OCI-LY7 (cell line): ENCODE results near the gene OR6C74. TPM values are rescaled to one million over a fixed set of nuclear protein-coding genes. Genes with fewer than 3 reads are reported as not detected.

Source experiments
- BruUV-seq: library from RNA; stranded (reverse); fragments of 400-500 nt; replicated peaks from 2 replicates; lab custom pipeline; 2021; lab: Mats Ljungman, UMichigan
- CTCF ChIA-PET: fragments of 300-600 bp; sonication (Branson Sonifier 250); formaldehyde crosslinking; loops from one replicate; lab custom pipeline; 2022; ENCODE audit warnings: antibody characterized with exemption; ENCODE audit not compliant: unreplicated experiment; lab: Charles Lee
- POLR2A ChIA-PET: fragments of 300-600 bp; sonication (Branson Sonifier 250); formaldehyde crosslinking; loops from one replicate; lab custom pipeline; 2022; ENCODE audit warnings: antibody characterized with exemption; lab: Charles Lee
- DNase-seq: peaks from one replicate; pipeline ENCODE4 v3.0.0-alpha.2; 2015; ENCODE audit warnings: low spot score
- H2AFZ ChIP-seq: fragments of 200-600 bp; sonication (generic), shearing (Covaris generic); 2 replicates; pipeline ENCODE4 v1.6.1; 2014; ENCODE audit warnings: mild to moderate bottlenecking, antibody characterized with exemption, low read length, moderate library complexity
- H3K27ac ChIP-seq: fragments of 200-600 bp; sonication (generic); 2 replicates; pipeline ENCODE4 v1.5.1; 2014; ENCODE audit warnings: mixed run types, low read depth, mild to moderate bottlenecking, moderate library complexity, low read length, inconsistent platforms; ENCODE audit not compliant: poor library complexity, severe bottlenecking
- H3K36me3 ChIP-seq: fragments of 200-600 bp; sonication (generic); 2 replicates; pipeline ENCODE4 v1.6.1; 2014; ENCODE audit warnings: mild to moderate bottlenecking, antibody characterized with exemption, low read length, moderate library complexity, mixed read lengths; ENCODE audit not compliant: insufficient read depth
- H3K4me1 ChIP-seq: fragments of 200-600 bp; sonication (generic); 2 replicates; pipeline ENCODE4 v1.5.1; 2014; ENCODE audit warnings: mild to moderate bottlenecking, low read length; ENCODE audit not compliant: insufficient read depth, poor library complexity, severe bottlenecking
- H3K4me2 ChIP-seq: fragments of 200-600 bp; sonication (generic); 2 replicates; pipeline ENCODE4 v1.6.1; 2014; ENCODE audit warnings: mild to moderate bottlenecking, low read length
- H3K4me3 ChIP-seq: fragments of 200-600 bp; sonication (generic); 2 replicates; pipeline ENCODE4 v1.5.1; 2014; ENCODE audit warnings: mild to moderate bottlenecking, low read depth, low read length; ENCODE audit not compliant: poor library complexity, severe bottlenecking
- H3K79me2 ChIP-seq: fragments of 200-600 bp; sonication (generic); 2 replicates; pipeline ENCODE4 v1.6.1; 2016; ENCODE audit warnings: low read depth, mild to moderate bottlenecking, low read length, moderate library complexity, mixed read lengths; ENCODE audit not compliant: insufficient read depth
- H3K9me2 ChIP-seq: fragments of 200-600 bp; sonication (generic); 2 replicates; pipeline ENCODE4 v1.6.1; 2016; ENCODE audit warnings: mild to moderate bottlenecking, low read length, mixed read lengths; ENCODE audit not compliant: insufficient read depth
- H3K9me3 ChIP-seq: fragments of 200-600 bp; sonication (generic); 2 replicates; pipeline ENCODE4 v1.6.1; 2014; ENCODE audit warnings: mild to moderate bottlenecking, mixed run types, low read length, mixed read lengths
- H4K20me1 ChIP-seq: fragments of 200-600 bp; sonication (generic); 2 replicates; pipeline ENCODE4 v1.6.1; 2014; ENCODE audit warnings: mild to moderate bottlenecking, antibody characterized with exemption, low read length, moderate library complexity, mixed read lengths; ENCODE audit not compliant: insufficient read depth
- EZH2phosphoT487 ChIP-seq: fragments of 200-600 bp; sonication (generic); IDR thresholded peaks from 2 replicates; pipeline ENCODE4 v1.6.1; 2018; ENCODE audit warnings: low read depth, borderline replicate concordance, mild to moderate bottlenecking, mixed run types, antibody characterized with exemption, low read length, moderate library complexity, mixed read lengths
- intact Hi-C: fragments of 100-400 bp; cut with micrococcal nuclease; formaldehyde crosslinking; loops from one replicate; pipeline ENCODE4 v1.10.0; 2022; ENCODE audit not compliant: unreplicated experiment
- total RNA-seq, 2 experiments: library from RNA; depleted of rRNA in 1 of 2; stranded (reverse); fragments of >200 nt in 1 of 2; shearing (Covaris generic) in 1 of 2; gene quantifications; 2 replicates each; pipeline ENCODE4 v1.2.3, GENCODE V29; 2014 to 2022
- TF ChIP-seq, protein P1 (sequence below): fragments of 200-600 bp; sonication (generic); conservative IDR thresholded peaks from 2 replicates; pipeline ENCODE4 v1.5.1; 2014; ENCODE audit warnings: mild to moderate bottlenecking, antibody characterized with exemption, low read length, moderate library complexity, mixed read lengths

OR6C74 gene
- total RNA-seq, 2 experiments from 2014 or later = not detected

DNA sequence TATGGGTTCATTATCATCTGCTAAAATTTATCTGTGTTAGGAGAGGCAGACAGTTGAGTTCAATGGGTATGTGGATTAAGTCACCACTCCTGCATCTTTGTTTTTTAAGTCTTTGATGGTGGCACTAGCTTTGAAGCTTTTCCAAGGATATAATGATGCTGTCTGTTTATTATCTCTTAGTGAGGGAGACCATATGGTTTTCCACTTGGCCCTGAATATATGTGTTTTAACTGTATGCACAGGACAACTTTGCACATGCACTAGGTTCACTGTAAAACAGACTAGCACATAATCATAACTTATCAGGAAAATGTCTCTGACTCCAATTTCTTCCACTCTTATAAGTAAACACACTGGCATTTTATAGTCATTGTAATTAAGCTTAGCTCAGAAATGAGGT, 8.9 kb downstream of the OR6C74 start:
- Histone ChIP-seq H3K4me3 (no peak overlapping the region), H3K79me2 (no peaks in the 10 kb centered on the region), H3K27ac (no peak overlapping the region), H2AFZ (no peak overlapping the region), H3K4me1 (no peaks in the 10 kb centered on the region), H4K20me1 (no peaks in the 10 kb centered on the region), H3K9me3 (no peaks in the 10 kb centered on the region), H3K36me3 (no peaks in the 10 kb centered on the region), H3K4me2 (no peak overlapping the region), H3K9me2 (no peaks in the 10 kb centered on the region)
- no peak for TF ChIP-seq EZH2phosphoT487
- TF ChIP-seq, protein P1, sequence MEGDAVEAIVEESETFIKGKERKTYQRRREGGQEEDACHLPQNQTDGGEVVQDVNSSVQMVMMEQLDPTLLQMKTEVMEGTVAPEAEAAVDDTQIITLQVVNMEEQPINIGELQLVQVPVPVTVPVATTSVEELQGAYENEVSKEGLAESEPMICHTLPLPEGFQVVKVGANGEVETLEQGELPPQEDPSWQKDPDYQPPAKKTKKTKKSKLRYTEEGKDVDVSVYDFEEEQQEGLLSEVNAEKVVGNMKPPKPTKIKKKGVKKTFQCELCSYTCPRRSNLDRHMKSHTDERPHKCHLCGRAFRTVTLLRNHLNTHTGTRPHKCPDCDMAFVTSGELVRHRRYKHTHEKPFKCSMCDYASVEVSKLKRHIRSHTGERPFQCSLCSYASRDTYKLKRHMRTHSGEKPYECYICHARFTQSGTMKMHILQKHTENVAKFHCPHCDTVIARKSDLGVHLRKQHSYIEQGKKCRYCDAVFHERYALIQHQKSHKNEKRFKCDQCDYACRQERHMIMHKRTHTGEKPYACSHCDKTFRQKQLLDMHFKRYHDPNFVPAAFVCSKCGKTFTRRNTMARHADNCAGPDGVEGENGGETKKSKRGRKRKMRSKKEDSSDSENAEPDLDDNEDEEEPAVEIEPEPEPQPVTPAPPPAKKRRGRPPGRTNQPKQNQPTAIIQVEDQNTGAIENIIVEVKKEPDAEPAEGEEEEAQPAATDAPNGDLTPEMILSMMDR = no peak
- ChIA-PET POLR2A (interaction anchor here (0.7 to 1.1 kb wide), 2 partner anchors 12 to 27 kb away, joined by 3 read pairs; no protein-coding TSS in a partner anchor), CTCF (no interaction called here)
- intact Hi-C loops = no loop called here
- no TSS peak for BruUV-seq
- no peak for DNase-seq

DNA sequence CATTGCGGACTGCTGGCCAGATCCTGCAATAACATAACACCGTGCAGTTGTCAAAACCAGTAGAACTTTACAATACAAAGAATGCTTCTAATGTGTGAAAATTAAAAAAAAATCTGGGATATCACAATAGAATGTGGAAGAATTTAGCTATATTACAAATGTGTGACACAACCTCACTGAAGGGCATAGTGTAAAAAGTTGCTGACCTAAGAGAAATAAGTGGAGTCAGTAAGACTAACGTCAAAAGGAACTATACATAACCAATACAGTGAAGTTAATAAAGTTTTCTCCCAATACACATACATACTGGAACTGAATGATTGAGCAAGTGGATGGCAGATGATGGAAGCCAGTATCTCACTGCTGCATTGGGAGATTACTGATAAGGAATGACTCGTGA, 12.4 kb downstream of the OR6C74 start:
- DNase-seq = no peak
- POLR2A ChIA-PET = no interaction called here
- H3K4me1 ChIP-seq = no peaks in the 10 kb centered on the region
- no peak for TF ChIP-seq EZH2phosphoT487
- TF ChIP-seq, protein P1 = no peak
- no TSS peak for BruUV-seq
- no peaks in the 10 kb centered on the region for H3K9me3 ChIP-seq
- intact Hi-C loops = no loop called here
- CTCF ChIA-PET = no interaction called here
- H2AFZ ChIP-seq = no peak overlapping the region
- no peaks in the 10 kb centered on the region for H3K79me2 ChIP-seq
- H3K9me2 ChIP-seq = no peaks in the 10 kb centered on the region
- H3K27ac ChIP-seq = no peak overlapping the region
- H3K36me3 ChIP-seq = no peaks in the 10 kb centered on the region
- H4K20me1 ChIP-seq = no peaks in the 10 kb centered on the region
- H3K4me3 ChIP-seq = no peak overlapping the region
- H3K4me2 ChIP-seq = no peak overlapping the region

DNA sequence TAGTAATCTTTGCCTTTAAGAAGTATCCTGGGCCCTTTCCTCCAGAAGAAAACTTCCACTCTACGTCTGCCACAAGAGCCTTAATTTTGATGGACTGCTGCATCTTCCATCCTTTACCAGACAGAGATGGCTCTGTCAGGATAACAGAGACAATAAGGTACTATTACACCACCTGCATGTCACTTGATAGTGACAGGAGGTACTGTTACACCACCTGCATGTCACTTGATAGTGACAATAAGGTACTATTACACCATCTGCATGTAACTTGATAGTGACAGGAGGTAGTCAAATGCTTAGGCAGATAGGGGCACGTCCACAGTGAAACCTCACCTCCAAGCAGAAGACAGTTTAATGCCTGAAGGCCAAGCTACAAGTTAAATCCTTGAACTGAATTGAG, 13.9 kb downstream of the OR6C74 start:
- no peak overlapping the region for H3K27ac ChIP-seq
- intact Hi-C loops = no loop called here
- H3K4me3 ChIP-seq = no peak overlapping the region
- BruUV-seq = no TSS peak
- no peaks in the 10 kb centered on the region for H3K36me3 ChIP-seq
- no peaks in the 10 kb centered on the region for H4K20me1 ChIP-seq
- TF ChIP-seq, protein P1 = no peak
- no peak for TF ChIP-seq EZH2phosphoT487
- POLR2A ChIA-PET = no interaction called here
- CTCF ChIA-PET = no interaction called here
- no peaks in the 10 kb centered on the region for H3K4me1 ChIP-seq
- no peaks in the 10 kb centered on the region for H3K9me3 ChIP-seq
- no peaks in the 10 kb centered on the region for H3K79me2 ChIP-seq
- H3K9me2 ChIP-seq = no peaks in the 10 kb centered on the region
- no peak overlapping the region for H3K4me2 ChIP-seq
- H2AFZ ChIP-seq = no peak overlapping the region
- no peak for DNase-seq
